ENCODE results near the gene ZSWIM4.

The ZSWIM4 gene

DNA sequence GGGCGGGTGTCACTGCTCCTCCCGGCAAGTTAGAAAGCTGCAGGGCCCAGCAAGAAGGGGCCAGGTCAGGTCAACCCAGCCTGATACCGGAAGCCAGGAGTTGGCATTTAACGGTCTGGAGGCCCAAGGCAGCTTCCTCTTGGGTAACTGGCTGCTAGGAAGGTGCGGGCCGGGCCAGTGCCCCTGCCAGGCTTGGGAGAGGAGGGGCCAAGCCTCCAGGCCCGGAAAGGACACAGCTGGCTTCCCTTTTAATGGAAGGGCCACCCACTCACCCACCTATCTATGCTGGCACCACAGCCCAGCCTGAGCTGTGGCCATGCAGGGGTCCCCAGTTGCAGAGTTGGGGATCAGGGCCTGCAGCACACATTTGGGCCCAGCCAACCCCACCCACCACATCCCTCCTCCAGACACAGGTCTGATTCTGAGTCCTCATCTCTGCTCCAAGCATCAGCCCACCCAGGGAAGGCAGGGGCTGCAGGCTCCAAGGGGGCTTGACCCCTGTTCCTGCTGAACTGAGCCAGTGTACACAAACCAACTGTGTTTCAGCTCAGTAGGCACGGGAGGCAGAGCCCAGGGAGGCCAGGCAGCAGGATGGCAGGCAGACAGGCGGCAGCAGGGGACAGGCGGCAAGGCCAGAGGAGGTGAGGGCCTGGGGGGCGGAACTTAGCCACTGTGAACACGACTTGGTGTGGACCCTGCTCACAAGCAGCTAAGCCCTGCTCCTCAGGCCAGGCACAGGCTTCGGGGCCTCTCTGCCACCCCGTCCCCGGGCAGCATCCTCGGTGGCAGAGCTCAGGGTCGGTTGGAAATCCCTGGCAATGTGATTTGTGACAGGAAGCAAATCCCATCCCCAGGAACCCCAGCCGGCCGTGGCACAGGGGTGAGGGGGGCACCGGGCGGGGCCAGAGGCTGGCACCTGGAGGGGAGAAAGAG, 40.8 kb downstream of the ZSWIM4 start:
- peak; percentile 70 to 71 for DNase-seq

GRCh38 chr19:13838435-13839129, 43.3 kb downstream of the ZSWIM4 start:
- no peak for DNase-seq

GRCh38 chr19:13839130-13839937, 44.1 kb downstream of the ZSWIM4 start:
- peak; percentile 89 to 91 for DNase-seq

DNA sequence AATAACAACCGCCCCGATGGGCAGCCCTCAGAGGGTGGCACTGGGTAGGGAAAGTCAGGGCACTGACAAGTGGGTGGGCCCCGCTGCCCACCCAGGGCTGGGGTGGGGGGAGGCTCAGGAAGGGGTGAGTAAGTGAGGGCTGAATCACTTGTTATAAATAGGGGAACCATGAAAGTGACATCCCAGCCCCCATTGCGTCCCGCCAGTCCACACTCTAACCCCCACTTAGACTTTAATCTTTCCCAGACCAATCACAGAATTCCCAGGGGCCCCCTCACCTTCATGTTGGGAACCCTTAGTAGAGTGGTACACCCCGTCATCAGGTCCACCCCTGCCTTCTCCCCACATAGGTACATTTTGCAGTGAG, 44.7 kb downstream of the ZSWIM4 start:
- DNase-seq, result no peak

- DNase-seq, result peak; percentile 79
Observed at GRCh38 chr19:13840305-13841085, 45.3 kb downstream of the ZSWIM4 start.

DNA sequence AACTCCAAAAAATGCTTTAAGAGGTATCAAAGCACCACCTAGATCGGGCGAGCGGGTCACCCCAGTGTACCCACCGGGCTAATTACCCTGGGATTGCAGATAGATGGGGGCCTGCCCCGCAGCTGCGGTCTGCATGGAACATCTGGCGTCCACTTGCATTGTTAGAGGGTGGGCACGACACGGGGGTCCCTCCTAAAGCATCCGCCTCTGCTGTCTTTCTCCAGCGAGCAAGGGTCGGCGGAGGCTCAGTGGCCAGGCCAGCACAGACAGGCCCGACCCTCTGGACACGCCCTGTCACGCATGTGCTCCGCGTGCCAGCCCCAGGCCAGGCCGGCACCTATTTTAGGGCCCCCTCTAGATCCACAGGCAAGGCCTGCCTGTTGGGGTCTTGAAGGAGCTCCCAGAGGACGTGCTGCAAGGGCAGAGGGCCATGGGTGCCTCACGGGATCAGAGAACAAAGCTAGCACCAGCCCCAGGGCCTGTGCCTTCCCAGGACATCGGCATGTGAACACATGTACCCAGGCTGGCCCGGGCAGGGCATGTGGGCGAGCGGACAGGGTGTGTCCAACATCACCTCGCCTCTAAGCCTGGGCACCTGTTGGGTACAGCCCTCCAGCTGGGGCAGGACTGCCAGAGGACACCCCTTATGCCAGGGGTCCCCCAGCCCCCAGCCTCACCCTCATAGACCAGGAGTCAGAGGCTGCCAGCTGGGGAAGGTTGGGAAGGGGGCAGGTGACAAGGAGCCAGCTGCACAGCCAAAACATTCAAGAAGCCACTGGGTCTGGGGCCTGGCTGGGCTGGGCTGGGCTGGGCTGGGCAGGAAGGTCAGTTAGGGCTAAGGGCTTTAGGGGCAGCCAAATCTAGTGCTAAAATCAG, 46.1 kb downstream of the ZSWIM4 start:
- peak; percentile 72 to 76 for DNase-seq

- DNase-seq, result peak in 1 of 2 donors; percentile 65
Observed at GRCh38 chr19:13841962-13842290, 46.7 kb downstream of the ZSWIM4 start.

GRCh38 chr19:13842291-13843103, 47.3 kb downstream of the ZSWIM4 start:
- peak; percentile 91 to 92 for DNase-seq

- no peak for DNase-seq
Observed at GRCh38 chr19:13843104-13843921, 48.1 kb downstream of the ZSWIM4 start.

DNA sequence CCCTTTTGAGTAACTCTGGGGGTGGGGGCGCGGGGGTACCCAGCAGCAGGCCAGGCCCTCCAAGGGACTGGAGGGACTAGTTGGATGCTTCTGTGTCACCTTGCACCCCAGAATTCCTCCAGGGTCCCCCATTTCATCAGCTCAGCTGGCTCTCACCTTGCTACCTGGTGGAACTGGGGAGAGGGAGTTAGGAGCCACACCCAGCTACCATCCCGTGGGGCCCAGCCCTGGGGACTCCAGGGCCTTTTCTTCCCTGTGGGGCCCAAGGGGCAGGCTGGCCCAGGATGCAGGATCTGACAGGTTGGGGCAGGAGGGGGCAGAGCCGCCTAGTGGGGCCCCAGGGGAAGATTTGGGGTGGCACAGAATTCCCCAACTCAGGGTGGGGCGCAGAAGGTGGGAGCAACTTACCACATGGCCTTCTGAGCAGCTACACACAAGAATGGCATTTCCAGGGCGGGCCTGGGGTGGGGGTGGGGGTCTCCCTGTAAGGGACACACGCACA, 48.9 kb downstream of the ZSWIM4 start:
- peak in 1 of 2 donors; percentile 52 for DNase-seq

- DNase-seq, result peak; percentile 100
Observed at GRCh38 chr19:13846557-13847406, 51.5 kb downstream of the ZSWIM4 start.

GRCh38 chr19:13847407-13848339, 52.4 kb downstream of the ZSWIM4 start:
- DNase-seq, result peak; percentile 90 to 92

GRCh38 chr19:13848340-13848677, 53.1 kb downstream of the ZSWIM4 start:
- DNase-seq, result no peak

DNA sequence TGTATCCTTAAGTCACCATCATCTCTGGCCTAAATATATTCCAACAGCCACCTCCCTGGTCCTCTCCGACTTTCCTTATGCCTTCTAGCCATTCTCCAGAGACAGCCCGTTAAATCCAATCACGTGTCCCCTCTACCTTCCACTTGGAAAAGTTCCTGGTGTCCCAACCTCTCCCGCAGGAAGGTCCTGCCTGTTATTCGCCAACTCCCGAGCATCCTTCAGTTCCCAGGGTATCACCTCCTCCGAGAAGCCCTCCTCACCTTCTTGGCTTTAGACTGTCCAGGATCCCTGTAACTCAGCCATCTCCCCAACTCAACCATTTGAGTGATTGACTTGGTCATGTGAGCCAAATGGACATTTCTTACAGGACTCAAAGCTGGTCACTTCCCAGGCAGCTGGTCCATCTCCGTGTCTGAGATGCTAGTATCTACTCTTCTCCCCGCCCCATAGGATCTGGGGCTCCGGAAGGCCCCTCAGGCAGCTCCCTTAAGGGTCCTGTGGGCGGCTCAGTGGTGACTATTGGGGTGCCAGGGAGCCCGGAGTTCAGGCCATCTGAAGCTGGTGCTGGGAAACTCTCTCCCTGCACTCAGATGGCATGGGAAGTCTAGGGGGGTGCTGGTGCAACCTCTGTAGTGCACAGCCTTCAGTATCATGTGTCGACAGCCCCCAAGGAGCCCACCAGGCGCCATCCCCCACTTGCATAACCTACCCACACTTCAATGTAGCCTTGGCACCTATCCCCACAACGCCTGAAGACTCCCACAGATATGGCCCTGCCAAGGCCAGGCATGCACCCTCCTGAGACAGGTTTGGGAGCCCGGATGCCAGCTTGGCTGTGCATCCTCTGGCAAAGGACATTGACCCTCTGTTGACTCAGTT, 53.8 kb downstream of the ZSWIM4 start:
- DNase-seq, result no peak

DNA sequence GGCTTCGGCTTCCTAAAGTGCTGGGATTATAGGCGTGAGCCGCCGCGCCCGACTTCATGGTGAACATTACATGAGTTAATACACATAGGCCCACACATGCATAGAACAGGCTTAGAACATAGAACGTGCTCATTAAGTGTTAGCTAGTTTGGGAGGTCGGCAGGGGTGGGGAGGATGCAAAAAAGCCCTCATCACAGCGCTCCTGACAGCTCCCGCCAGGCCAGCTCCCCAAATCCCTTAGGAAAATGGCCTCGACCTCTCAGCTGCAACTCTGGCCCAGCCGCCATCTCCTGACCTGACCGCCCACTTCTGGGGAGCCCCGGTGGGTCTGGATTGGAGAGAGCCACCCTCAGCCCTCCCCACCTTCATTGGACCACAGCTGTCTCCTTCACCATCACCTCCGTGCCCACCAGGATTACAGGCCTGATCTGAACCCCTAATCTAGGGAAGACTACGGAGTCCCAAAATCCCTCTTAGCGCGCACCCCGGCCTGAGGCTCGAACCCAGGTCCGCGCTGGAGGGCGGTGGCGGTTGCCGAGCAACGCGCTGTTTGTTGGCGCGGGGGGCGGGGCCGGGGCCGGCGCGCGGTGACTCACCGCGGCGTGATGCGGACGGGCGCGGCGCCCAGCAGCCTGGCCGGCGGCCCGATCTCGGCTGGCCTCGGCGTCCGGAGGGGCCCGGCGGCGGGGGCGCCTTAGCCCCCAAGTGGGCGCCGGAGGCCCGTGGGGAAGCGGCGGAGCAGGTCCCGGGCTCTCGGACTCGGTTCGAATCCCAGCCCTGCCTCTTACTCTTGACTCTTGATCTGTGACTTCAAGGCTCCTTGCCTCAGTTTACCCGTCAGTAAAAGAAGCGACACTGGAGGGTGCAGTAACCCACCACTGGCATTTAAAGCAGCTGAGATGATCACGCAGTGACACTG, 55.0 kb downstream of the ZSWIM4 start:
- DNase-seq, result peak; percentile 82 to 86

Data from CD4-positive, alpha-beta T cell treated with Interleukin-4 for 1 hour (primary cell).